ENCODE measurements around the gene ARHGAP31.
"Not testable (repeated sequence)": the region's sequence is repeated elsewhere in the genome, so short reads cannot be mapped to it uniquely, and the experiment has no call there.

Gene ARHGAP31

DNA sequence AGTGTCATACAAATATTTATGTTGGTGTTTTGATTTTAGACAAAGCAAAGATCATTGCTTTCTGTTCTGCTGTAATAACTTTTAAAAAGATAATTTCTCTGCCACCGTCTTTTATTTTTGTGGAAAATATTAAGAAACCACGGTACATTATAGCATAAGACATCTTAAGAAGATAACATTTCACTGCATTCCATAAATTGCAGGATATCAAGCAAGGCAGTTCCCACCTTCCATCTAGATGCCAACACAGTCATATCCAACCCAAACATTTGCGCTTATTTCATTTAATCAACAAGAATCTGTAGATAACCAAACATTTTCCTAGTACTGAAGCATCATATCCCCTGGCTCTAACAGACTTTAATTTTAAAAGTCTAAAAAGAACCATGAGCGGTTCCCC, 25.1 kb downstream of the ARHGAP31 start:
- DNase-seq (ENCODE audit: low spot score) = no peak

DNA sequence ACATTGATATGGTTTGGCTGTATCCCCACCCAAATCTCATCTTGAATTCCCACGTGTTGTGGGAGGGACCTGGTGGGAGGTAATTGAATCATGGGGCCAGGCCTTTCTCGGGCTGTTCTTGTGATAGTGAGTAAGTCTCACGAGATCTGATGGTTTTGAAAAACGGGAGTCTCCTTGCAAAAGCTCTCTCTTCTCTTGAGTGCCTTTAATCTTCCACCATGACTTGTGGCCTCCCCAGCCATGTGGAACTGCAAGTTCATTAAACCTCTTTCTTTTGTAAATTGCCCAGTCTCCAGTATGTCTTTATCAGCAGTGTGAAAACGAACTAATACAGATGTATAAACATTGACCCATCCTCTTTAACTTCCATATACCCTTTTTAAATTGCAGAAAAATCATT, 26.6 kb downstream of the ARHGAP31 start:
- not testable (repeated sequence) for DNase-seq (ENCODE audit: low spot score)

DNA sequence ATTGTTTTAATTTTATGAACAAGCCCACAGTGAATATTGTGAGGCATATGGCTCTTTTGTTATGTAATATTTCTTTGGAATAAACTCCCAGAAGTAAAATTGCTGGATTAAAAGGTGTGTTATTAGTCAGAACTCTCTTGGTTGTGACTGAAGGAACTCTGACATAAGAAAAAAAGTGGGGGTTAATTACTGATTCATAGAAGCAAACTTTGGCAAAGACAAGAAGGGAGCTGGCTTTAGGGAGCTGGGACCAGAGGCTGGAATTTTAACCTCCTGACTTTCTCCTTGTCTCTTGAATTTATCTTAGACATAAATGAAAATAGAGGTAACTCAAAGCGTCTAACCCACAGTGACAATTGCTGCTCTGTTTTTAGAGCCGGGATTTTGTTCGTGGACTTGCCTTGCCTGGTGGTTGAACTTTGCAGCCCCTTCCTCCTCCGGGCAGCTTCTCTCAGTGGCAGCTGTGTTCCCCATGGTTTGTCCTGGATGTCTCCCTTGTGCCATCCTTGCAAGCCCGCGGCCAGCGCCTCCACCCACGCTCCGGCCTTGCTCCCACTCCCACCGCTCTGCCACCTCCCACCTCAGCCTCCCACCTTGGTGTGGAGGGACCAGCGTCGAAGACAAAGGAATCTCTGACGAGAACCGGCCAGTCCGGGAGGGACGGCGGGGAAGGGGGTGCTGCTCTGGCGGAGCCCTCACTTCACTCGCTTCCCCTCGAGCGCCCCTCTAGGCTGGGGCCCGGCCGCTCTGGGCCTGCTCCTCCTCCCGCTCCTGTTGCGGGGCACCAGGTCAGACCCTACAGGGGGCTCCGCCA, 28.0 kb downstream of the ARHGAP31 start:
- no peak for DNase-seq (ENCODE audit: low spot score)

DNA sequence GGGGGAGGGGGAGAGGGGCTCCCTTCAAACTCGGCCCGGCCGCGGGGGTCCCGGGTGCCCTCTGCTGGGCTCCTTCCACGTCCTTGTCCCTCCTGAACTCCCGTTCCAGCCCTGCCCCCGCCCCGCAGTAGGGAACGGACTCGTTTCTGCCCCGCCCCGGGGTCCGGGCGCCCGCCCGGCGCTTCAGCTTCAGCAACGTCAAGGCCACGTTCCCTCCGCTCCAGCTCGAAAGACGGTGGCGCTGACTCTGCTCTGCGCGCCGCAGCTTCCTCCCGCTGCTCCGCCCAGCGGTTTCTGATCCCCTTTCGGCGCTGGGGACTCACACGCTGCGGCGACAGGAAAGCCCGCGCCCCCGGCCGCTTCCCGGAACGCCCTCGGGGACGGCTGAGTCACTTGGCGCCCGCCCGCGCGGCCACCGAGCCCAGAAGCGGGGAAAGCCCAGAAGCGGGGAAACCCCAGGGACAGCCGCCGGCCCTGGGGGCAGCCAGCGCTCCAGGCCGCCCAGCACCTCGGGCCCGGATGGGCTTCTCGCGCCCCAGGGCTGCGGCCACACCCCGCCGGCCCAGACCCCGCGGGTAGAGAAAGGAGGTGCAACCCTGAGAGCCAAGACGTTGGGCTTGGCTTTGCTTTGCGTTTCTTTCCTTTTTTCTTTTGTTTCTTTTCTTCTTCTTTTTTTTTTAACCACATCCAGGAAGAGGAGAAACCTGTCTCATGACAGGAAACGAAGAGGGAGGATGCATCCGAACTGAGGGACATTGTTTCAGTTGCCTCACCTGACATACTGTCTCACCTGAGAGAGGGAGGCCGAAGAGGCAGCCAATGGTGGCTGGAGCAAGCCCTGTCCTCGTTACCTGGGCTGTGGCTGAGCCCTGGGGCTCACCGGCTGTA, 28.9 kb downstream of the ARHGAP31 start:
- peak; percentile 86 for DNase-seq (ENCODE audit: low spot score)

DNA sequence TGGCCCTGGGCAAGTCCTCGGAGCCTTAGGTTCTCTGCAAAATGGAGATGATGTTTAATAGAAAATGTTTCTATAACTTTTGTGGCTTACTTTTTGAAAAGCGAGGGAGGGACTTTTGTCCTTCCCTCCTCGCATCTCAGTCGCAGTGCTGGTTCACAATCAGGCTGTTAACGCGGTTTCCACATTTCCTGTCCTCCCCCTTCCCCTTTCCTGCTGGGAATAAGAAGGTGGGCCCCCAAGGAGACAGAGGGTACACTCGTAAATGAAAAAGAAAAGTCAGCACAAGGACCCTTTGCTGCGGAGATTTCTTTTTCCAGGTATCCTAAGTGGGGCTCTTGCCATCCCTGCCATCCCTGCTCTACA, 29.5 kb downstream of the ARHGAP31 start:
- no peak for DNase-seq (ENCODE audit: low spot score)

DNA sequence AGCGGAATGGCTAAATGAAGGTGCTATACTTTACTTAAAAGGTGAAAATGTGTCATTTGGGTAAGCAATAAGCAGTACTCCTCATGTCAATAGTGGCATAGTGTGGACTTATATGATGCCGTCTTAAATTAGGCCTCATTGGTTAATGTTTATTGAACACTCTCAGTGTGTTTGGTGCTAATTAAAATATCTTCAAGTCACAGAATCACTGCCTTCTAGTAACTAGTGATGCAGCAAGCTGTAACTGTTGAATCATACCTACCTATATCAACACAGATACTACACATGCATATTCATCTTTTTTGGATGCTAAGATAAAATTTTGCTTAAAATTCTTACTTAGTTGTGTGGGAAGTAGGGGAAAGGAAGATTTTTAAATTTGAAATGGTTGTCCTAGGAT, 30.7 kb downstream of the ARHGAP31 start:
- DNase-seq (ENCODE audit: low spot score) = no peak

DNA sequence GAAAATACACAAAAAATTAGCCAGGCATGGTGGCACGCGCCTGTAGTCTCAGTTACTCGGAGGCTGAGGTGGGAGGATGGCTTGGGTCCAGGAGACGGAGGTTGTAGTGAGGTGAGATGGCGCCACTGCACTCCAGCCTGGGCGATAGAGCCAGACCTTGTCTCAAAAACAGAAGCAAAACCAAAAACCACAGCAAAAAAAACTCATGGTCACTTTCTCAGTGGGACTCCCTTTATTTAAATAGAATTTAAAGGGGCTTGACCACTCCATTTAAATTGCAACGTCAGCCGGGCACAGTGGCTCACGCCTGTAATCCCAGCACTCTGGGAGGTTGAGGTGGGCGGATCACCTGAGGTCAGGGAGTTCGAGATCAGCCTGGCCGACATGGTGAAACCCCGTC, 32.8 kb downstream of the ARHGAP31 start:
- DNase-seq (ENCODE audit: low spot score) = no peak

DNA sequence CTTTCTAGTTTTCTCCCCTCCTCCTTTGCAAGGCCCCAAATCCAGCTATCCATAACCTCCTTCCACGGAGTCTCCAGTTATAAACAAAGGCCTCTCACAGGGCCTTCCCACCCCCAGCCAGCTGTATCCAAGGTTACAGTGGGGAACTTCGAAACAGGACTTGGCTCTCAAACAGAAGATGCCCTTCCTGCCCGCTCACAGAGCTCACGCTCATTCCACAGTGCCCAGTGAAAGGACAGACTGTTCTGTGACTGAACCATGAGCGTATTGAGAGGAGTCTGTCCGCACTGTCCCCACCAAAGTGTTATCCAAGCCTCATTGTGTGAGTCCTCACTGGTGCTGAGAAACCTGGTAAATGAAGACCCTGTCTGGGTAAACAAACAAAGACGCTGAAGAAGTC, 35.4 kb downstream of the ARHGAP31 start:
- DNase-seq (ENCODE audit: low spot score) = no peak

DNA sequence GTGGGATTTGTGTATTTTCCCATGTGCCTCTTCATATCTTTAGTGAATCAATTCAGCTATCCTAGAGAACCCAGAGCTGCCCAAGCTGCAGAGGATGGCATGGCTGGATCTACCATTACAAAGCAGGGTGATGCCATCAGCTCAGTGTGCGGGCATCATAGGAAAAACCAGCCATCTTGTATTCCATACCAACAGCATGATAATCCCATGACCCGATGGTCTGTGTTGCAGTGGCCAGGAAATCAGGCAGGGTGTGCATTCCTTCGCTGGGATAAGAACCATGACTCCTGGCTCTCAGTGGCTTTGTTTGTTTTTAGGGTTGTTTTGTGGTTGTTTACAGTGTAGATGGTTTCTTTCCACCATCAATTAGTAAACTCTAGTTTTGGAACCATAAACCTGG, 36.0 kb downstream of the ARHGAP31 start:
- DNase-seq (ENCODE audit: low spot score) = no peak

DNA sequence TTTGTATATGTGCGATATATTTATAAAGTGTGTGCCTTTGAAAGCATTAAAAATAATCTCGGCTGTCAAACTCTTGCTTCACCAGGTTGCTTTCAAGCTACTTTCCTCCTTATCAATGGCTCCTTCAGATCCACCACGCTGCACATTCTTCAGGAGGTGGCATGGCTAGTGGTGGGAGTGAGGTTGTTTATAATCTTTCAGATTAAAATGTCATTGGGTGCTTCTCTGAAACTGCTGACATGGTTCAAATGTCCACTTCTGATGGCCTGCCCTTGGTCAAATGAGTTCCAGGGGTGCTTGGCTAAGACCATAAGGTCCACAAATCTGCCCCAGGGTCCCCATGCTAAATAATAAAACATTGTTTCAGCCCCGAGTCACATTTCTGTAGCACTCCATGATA, 36.7 kb downstream of the ARHGAP31 start:
- no peak for DNase-seq (ENCODE audit: low spot score)

DNA sequence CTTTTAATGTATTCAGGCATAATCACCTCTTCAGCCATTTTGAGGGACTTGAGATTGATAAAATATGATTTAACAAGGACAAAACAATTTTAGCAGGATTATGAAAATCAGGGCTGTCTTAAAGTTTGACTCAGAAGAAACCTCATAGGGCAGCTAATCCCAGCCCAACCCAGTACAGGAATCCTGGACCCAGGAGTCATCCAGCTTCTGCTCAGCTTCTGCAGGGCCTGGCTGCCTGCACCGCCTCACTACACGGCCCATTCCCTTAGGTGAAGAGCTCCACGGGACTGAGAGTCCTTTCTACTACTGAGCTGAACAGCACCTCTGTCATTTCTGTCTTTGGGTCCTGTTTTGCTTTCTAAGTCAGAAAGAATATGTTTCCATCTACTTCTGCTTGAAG, 37.5 kb downstream of the ARHGAP31 start:
- DNase-seq (ENCODE audit: low spot score) = no peak

DNA sequence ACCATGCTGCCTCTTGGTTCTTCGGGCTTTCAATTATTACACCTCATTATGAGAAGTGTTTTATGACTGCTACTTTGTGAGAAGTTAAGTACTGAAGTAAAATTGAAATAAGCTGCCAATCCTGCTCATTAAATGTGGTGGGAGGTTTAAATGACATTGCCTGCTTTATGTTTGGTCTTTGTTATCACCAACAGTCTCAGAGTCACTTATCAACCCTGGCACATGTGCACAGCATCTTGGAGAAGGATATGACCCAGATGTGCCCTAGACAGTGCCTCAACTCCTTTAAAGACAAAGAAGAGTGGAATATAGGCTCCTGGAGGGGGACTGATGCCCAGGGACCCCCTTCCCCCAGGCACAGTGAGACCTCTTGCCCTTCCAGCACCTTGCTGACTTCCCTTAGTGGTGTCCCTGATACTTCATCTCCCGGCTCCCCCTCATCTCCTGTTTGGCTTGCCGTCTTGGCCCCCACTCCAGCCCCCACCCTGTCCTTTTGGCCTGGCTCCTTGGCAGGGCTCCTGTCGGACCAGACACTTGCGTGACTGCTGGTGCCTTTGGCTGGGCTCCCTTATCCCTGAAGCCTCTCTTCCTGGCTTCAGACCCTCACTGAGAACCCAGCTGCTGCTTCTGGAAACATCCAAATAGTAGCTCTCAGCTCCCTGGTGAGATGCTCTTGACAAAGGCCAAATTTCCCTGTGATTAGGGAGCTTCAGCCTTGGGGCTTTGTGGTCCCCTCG, 39.8 kb downstream of the ARHGAP31 start:
- no peak for DNase-seq (ENCODE audit: low spot score)

DNA sequence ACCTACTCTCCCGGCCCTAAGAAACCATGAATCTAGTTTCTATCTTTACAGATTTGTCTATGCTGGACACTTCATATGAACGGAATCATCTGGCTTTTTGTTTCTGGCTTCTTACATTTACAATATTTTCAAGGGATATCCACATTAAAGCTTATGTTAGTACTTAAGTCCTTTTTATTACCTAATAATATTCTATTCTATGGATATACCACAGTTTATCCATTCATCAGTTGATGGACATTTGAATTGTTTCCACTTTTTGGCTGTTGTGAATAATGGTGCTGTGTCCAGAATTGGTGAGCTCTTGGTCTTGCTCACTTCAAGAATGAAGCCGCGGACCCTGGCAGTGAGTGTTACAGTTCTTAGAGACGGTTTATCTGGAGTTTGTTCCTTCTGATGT, 42.6 kb downstream of the ARHGAP31 start:
- no peak for DNase-seq (ENCODE audit: low spot score)

DNA sequence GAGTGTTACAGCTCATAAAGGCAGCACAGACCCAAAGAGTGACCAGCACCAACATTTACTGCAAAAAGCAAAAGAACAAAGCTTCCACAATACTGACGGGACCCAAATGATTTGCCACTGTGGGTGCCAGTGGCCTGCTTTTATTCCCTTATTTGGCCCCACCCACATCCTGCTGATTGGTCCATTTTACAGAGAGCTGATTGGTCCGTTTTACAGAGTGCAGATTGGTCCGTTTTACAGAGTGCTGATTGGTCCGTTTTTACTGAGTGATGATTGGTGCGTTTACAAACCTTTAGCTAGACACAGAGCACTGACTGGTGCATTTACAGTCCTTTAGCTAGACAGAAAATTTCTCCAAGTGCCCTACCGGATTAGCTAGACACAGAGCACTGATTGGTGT, 43.2 kb downstream of the ARHGAP31 start:
- not testable (repeated sequence) for DNase-seq (ENCODE audit: low spot score)

DNA sequence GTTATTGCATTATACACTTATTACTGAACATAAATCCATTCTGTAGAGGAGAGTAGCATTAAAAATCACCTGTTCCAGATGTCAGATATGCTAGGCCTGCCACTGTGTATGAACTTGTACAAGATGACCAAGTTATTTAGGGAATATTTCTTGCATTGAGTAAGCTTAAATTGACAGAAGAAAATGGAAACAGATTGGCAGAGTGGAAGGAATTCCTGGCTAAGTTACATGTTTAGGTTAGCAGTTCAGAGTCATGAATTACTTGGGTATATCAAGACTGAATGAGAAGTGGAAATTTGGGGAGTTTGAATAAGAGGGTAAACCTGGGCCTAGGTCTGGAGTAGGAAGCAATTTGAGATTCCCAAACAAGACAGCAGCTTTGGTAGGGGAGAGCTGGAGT, 44.6 kb downstream of the ARHGAP31 start:
- no peak for DNase-seq (ENCODE audit: low spot score)

DNA sequence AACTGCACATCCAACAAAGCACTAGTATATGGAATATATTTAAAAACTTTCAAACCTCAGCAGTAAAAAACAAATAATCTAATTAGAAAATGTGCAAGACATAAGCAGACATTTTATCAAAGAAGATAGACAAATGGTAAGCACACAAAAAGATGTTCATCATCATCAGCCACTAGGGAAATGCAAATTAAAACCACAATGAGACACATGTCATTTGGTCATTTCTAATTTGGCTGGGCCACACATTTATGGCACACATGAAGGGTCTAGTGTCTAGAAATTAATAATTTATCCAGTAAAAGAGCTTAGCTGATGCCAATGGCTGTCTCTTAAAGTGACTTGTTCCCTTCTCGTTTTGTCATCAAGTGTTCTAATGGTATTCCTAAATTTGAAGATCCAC, 45.8 kb downstream of the ARHGAP31 start:
- DNase-seq (ENCODE audit: low spot score) = no peak

DNA sequence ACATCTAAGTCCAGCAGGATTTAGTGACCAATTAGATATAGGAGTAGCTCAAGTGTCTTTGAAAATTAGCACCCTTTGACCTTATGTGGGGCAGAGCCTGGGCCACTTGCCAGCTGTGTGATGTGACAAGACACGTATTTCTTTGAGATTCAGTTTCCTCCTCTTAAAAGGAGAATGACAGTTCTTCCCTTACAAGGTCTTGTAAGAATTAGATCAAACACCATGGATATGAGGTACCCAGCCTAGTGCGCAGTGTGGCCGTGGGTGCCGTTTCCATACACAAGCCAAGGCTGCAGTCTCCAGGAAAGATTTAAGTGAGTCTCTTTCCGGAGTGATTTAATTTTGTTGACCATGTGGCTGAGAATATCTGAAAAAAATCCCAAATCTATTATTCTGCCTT, 46.3 kb downstream of the ARHGAP31 start:
- no peak for DNase-seq (ENCODE audit: low spot score)

DNA sequence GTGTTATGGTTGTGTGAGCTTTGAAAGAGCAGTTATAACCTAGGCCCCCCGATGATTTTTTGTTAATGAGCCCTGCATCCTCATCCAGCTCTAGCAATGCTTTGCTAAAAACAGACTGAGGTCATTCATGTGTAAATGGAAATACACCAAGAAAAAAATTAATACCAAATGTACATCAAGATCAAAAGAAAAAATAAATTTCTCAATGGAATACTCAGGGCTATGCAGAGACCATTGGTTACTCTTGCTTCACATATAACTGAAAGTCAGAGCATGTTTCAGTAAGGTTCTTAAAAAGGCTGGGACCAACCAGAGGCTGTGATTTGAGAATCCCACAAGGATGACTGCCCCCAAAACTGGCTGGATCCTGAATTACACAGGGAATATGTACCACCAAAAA, 48.0 kb downstream of the ARHGAP31 start:
- no peak for DNase-seq (ENCODE audit: low spot score)

DNA sequence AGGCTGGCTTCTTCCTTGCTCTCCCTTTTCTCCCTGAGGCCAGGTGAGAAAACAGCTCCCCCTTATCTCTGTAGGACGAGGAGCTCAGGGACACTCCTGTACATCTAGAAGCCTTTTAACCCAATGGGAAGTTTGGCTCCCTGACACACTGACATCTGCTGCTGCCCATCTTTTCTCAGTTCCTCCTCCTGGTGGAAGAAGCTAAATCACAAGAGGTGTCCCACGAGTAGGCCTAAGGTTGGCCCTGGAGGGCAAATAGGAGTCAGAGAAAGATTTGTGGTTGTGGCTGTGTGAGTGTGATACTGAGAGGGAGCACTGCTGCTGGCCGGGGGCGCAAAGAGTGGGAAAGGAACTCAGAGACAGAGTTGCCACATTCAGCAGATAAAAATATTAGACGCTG, 49.5 kb downstream of the ARHGAP31 start:
- DNase-seq (ENCODE audit: low spot score) = no peak

DNA sequence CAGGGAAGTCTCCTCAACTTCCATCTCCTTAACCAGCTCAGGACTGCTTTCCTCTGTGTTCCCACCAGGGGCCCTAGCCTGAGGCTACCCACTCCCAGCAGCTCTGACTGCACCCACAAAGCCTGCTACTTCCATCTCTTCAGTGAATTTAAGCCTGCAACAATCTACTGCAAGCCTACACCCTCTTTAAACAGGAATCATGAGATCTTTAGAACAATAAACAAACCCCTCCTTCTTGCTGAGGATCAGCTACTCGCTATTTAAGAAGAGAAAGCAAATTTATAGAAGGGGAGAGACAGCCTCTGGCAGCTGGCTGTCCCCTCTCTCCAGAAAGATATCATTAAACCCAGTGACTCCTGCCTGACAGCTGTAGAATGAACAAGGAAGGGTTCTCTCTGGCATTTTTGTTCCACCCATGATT, 51.9 kb downstream of the ARHGAP31 start:
- no peak for DNase-seq (ENCODE audit: low spot score)

DNA sequence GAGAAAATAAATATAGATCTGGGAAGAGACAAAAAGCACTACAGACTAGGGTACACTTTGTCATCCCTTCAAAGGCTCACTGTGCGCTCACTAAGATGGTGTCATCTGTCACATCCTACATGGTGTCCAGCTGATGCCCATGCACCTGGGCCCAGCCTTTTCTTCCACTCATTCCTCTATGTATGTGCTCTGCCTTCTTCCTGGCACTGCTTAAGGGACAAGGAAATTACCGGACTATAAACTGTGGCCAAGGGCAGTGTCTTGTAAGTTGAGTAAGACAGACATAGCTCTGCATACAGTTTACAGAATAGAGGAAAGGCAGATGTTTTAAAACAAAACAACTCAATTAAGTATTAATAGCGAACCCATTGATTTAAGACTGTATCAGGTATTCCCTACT, 52.9 kb downstream of the ARHGAP31 start:
- DNase-seq (ENCODE audit: low spot score) = no peak

DNA sequence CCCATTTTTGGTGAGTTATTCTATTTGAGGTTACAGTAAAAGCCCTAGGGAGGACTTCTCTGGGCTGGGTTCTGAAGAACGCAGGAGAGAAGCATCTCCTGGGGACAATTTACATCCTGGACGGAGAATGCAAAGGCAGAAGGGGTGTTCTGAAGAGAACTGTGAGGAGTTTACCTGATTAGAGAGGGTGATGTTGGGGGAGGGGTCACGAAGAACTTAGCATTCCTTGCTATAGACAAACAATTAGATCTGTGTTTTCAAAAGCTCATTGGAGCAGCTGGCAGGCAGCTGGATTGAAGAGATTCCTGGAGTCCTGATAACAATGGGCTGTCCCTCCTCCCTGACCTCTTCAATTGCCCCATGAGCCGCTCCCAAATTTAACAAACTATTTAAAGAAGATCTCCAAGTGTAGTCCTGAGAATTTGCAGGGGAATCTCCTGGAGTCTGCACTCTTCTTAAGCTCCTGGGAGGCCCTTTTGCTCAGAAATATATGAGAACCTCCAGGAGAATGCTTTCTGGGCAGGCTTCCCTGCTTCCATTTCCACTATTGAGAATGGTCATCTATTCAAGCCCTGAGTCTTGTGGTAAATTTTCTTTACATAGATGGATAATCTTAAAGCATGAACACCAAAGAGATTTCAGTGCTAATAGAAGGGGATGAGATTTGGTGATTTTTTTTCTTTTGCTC, 55.3 kb downstream of the ARHGAP31 start:
- no peak for DNase-seq (ENCODE audit: low spot score)
